Gastroesophageal sphincter (tissue), 3 donors: ENCODE results near the gene CLEC4D.

Experiments
- EP300 ChIP-seq: sonication (generic); formaldehyde crosslinking; IDR thresholded peaks from one replicate; pipeline ENCODE4 v1.6.1; 2017; ENCODE audit warnings: antibody characterized with exemption, mild to moderate bottlenecking
- POLR2A ChIP-seq, 2 donors: fragments of 450-650 bp; IDR thresholded peaks; one replicate each; pipeline ENCODE4 v1.6.1; 2017; ENCODE audit warnings: antibody characterized with exemption in 2 of 2, mild to moderate bottlenecking in 2 of 2, moderate library complexity in 1 of 2
- POLR2AphosphoS5 ChIP-seq: sonication (generic); formaldehyde crosslinking; IDR thresholded peaks from one replicate; pipeline ENCODE4 v1.6.1; 2017; ENCODE audit warnings: antibody characterized with exemption
- TF ChIP-seq, protein P1 (sequence below), 4 experiments: fragments of 200-600 bp in 2 of 4; fragments of 450-650 bp in 2 of 4; sonication (generic) in 1 of 4; IDR thresholded peaks; one replicate each; pipeline ENCODE4 v1.5.1; 2017 to 2019; ENCODE audit warnings: antibody characterized with exemption in 4 of 4, mild to moderate bottlenecking in 2 of 4, moderate library complexity in 2 of 4

DNA sequence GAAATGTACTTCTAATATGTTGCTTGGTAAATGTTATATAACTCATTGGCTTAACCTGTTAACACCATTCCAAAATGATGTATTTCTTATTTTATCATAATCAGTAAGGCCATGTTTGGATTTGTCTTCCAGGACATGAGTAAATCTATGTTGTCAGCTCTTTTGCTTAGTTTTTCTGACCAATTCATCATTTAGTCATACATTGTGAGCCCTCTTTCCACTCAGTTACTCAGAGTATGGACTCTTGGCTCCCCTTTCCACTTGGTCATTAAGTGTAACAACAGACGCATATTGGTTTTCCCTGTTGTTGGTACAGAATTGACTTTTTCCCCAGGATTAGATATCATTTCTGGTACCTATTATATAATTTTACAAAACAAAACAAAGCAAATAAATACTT, 9.0 kb upstream of the CLEC4D start:
- TF ChIP-seq, protein P1, sequence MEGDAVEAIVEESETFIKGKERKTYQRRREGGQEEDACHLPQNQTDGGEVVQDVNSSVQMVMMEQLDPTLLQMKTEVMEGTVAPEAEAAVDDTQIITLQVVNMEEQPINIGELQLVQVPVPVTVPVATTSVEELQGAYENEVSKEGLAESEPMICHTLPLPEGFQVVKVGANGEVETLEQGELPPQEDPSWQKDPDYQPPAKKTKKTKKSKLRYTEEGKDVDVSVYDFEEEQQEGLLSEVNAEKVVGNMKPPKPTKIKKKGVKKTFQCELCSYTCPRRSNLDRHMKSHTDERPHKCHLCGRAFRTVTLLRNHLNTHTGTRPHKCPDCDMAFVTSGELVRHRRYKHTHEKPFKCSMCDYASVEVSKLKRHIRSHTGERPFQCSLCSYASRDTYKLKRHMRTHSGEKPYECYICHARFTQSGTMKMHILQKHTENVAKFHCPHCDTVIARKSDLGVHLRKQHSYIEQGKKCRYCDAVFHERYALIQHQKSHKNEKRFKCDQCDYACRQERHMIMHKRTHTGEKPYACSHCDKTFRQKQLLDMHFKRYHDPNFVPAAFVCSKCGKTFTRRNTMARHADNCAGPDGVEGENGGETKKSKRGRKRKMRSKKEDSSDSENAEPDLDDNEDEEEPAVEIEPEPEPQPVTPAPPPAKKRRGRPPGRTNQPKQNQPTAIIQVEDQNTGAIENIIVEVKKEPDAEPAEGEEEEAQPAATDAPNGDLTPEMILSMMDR (IDR thresholded peaks at IDR 0.05): no peak
- TF ChIP-seq EP300 (no peak), POLR2AphosphoS5 (no peak), POLR2A (IDR thresholded peaks at IDR 0.05) (no peak)
